ENCODE results near the gene CCDC188. TPM values are rescaled to one million over a fixed set of nuclear protein-coding genes. Genes with fewer than 3 reads are reported as not detected.

The CCDC188 gene
- total and polyA plus RNA-seq, 4 donors = not detected

DNA sequence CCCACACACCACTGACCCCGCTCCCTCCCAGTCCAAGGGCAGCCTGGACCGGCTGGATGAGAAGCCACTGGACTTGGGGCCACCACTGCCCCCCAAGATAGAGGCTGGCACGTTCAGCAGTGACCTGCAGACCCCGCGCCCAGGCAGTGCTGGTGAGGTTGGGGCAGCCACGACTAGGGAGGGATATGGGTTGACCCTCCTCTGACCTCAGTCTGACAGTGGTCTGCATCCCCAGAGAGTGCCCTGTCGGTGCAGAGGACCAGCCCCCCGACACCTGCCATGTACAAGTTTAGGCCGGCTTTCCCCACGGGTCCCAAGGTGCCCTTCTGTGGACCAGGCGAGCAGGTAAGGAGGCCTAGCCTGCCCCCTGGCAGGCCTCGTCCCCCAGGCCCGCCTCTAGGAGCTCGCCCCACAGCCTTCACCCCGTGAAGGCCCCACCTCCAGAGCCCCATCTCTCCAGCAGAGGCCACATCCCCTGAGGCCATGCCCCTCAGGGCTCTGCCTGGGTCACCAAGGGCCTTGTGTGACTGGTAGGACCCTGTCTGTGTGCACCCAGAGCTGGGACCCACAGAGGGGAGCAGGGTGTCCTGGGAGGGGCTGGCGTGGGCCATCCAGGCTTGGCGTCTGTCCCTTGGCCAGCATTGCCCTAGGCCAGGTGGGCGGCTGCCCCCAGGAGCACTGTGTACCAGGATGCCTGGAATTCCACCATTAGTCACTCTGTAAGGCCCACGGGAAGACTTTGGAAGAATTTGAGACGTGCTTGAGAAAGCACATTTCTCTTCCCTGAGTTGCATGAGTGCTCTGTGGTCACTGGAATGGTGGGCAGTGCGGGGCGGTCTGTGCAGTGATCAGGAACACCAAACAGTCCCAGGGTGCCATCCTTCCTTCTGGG lies 9.4 kb downstream of the CCDC188 start:
- peaks cover 0 to 15% (median 0%) of the 10 kb centered on the region in 4 donors for H3K36me3 ChIP-seq (ENCODE audit: control insufficient read depth in 4 of 4, insufficient read depth in 3 of 4, low read depth in 1 of 4, low read length in 3 of 4)
- no peaks in the 10 kb centered on the region for H3K27me3 ChIP-seq (ENCODE audit: control insufficient read depth in 4 of 4, insufficient read depth in 4 of 4, low read length in 3 of 4)
- no peak overlapping the region for H3K9ac ChIP-seq (ENCODE audit: low read depth in 1 of 2, low read length in 2 of 2)
- H3K4me3 ChIP-seq (ENCODE audit: low read depth in 1 of 3, low read length in 3 of 3) = no peak overlapping the region
- TF ChIP-seq, protein P1, sequence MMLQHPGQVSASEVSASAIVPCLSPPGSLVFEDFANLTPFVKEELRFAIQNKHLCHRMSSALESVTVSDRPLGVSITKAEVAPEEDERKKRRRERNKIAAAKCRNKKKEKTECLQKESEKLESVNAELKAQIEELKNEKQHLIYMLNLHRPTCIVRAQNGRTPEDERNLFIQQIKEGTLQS (IDR thresholded peaks at IDR 0.05) = no peak
- TF ChIP-seq YY1 (IDR thresholded peaks at IDR 0.05) = no peak
- no peak for TF ChIP-seq FOXA1 (IDR thresholded peaks at IDR 0.05)
- H3K4me1 ChIP-seq (ENCODE audit: control insufficient read depth in 4 of 4, insufficient read depth in 4 of 4, low read length in 3 of 4) = peaks cover 0 to 2% (median under 1%) of the 10 kb centered on the region in 4 donors
- WGBS = 93% methylated on average over 22 of the region's 22 CpGs
- H3K27ac ChIP-seq (ENCODE audit: low read depth in 1 of 2, low read length in 2 of 2) = no peak overlapping the region
- no peaks in the 10 kb centered on the region for H3K9me3 ChIP-seq (ENCODE audit: control insufficient read depth in 4 of 4, low read length in 3 of 4)
- no peak for DNase-seq (ENCODE audit: low spot score)

DNA sequence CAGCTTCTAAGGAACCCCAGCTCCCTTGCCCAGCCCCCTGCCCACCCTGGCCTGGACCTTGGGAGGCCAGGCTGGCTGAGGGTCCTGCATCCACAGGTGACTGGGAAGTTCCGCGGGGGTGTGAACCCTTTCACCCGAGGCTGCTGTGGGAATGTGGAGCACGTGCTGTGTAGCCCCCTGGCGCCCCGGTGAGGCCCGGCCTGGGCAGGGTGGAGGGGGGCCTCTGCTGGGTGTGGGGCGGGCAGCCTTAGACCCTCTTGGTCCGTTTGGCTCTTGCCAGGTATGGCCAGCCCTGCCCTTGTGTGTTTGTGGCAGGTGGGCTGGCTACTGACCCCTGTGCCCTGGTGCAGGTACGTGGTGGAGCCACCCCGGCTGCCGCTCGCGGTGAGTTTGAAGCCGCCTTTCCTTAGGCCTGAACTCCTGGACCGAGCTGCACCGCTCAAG lies 10.3 kb downstream of the CCDC188 start:
- no peaks in the 10 kb centered on the region for H3K27me3 ChIP-seq (ENCODE audit: control insufficient read depth in 4 of 4, insufficient read depth in 4 of 4, low read length in 3 of 4)
- no peak overlapping the region for H3K27ac ChIP-seq (ENCODE audit: low read depth in 1 of 2, low read length in 2 of 2)
- no peaks in the 10 kb centered on the region for H3K9me3 ChIP-seq (ENCODE audit: control insufficient read depth in 4 of 4, low read length in 3 of 4)
- no peak overlapping the region for H3K9ac ChIP-seq (ENCODE audit: low read depth in 1 of 2, low read length in 2 of 2)
- H3K36me3 ChIP-seq (ENCODE audit: control insufficient read depth in 4 of 4, insufficient read depth in 3 of 4, low read depth in 1 of 4, low read length in 3 of 4) = peaks cover 0 to 15% (median 0%) of the 10 kb centered on the region in 4 donors
- H3K4me3 ChIP-seq (ENCODE audit: low read depth in 1 of 3, low read length in 3 of 3) = no peak overlapping the region
- no peak for DNase-seq (ENCODE audit: low spot score)
- 96% methylated on average over 17 of the region's 17 CpGs for WGBS
- TF ChIP-seq, protein P2, sequence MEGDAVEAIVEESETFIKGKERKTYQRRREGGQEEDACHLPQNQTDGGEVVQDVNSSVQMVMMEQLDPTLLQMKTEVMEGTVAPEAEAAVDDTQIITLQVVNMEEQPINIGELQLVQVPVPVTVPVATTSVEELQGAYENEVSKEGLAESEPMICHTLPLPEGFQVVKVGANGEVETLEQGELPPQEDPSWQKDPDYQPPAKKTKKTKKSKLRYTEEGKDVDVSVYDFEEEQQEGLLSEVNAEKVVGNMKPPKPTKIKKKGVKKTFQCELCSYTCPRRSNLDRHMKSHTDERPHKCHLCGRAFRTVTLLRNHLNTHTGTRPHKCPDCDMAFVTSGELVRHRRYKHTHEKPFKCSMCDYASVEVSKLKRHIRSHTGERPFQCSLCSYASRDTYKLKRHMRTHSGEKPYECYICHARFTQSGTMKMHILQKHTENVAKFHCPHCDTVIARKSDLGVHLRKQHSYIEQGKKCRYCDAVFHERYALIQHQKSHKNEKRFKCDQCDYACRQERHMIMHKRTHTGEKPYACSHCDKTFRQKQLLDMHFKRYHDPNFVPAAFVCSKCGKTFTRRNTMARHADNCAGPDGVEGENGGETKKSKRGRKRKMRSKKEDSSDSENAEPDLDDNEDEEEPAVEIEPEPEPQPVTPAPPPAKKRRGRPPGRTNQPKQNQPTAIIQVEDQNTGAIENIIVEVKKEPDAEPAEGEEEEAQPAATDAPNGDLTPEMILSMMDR (IDR thresholded peaks at IDR 0.05; ENCODE audit: low read depth, low read length, missing input control) = no peak
- TF ChIP-seq RAD21 (IDR thresholded peaks at IDR 0.05) (no peak), FOXA2 (IDR thresholded peaks at IDR 0.05) (no peak), YY1 (IDR thresholded peaks at IDR 0.05) (no peak), TAF1 (conservative IDR thresholded peaks at IDR 0.05) (no peak), GABPA (IDR thresholded peaks at IDR 0.05 in 1 of 2, conservative IDR thresholded peaks at IDR 0.05 in 1 of 2) (no peak), RXRA (IDR thresholded peaks at IDR 0.05) (no peak), JUND (IDR thresholded peaks at IDR 0.05) (no peak), EGR1 (IDR thresholded peaks at IDR 0.05; ENCODE audit: low read depth in 2 of 2) (no peak), FOXA1 (IDR thresholded peaks at IDR 0.05) (no peak), HNF4A (conservative IDR thresholded peaks at IDR 0.05) (no peak), SP1 (IDR thresholded peaks at IDR 0.05) (no peak), NR2F2 (IDR thresholded peaks at IDR 0.05) (no peak), HNF4G (IDR thresholded peaks at IDR 0.05) (no peak)
- TF ChIP-seq, protein P3, sequence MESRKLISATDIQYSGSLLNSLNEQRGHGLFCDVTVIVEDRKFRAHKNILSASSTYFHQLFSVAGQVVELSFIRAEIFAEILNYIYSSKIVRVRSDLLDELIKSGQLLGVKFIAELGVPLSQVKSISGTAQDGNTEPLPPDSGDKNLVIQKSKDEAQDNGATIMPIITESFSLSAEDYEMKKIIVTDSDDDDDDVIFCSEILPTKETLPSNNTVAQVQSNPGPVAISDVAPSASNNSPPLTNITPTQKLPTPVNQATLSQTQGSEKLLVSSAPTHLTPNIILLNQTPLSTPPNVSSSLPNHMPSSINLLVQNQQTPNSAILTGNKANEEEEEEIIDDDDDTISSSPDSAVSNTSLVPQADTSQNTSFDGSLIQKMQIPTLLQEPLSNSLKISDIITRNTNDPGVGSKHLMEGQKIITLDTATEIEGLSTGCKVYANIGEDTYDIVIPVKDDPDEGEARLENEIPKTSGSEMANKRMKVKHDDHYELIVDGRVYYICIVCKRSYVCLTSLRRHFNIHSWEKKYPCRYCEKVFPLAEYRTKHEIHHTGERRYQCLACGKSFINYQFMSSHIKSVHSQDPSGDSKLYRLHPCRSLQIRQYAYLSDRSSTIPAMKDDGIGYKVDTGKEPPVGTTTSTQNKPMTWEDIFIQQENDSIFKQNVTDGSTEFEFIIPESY (IDR thresholded peaks at IDR 0.05) = no peak
- TF ChIP-seq, protein P4, sequence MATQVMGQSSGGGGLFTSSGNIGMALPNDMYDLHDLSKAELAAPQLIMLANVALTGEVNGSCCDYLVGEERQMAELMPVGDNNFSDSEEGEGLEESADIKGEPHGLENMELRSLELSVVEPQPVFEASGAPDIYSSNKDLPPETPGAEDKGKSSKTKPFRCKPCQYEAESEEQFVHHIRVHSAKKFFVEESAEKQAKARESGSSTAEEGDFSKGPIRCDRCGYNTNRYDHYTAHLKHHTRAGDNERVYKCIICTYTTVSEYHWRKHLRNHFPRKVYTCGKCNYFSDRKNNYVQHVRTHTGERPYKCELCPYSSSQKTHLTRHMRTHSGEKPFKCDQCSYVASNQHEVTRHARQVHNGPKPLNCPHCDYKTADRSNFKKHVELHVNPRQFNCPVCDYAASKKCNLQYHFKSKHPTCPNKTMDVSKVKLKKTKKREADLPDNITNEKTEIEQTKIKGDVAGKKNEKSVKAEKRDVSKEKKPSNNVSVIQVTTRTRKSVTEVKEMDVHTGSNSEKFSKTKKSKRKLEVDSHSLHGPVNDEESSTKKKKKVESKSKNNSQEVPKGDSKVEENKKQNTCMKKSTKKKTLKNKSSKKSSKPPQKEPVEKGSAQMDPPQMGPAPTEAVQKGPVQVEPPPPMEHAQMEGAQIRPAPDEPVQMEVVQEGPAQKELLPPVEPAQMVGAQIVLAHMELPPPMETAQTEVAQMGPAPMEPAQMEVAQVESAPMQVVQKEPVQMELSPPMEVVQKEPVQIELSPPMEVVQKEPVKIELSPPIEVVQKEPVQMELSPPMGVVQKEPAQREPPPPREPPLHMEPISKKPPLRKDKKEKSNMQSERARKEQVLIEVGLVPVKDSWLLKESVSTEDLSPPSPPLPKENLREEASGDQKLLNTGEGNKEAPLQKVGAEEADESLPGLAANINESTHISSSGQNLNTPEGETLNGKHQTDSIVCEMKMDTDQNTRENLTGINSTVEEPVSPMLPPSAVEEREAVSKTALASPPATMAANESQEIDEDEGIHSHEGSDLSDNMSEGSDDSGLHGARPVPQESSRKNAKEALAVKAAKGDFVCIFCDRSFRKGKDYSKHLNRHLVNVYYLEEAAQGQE (IDR thresholded peaks at IDR 0.05) = no peak
- TF ChIP-seq, protein P5, sequence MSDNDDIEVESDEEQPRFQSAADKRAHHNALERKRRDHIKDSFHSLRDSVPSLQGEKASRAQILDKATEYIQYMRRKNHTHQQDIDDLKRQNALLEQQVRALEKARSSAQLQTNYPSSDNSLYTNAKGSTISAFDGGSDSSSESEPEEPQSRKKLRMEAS (IDR thresholded peaks at IDR 0.05) = no peak
- TF ChIP-seq, protein P1 (IDR thresholded peaks at IDR 0.05) = no peak
- peaks cover 0 to 5% (median 1%) of the 10 kb centered on the region in 4 donors for H3K4me1 ChIP-seq (ENCODE audit: control insufficient read depth in 4 of 4, insufficient read depth in 4 of 4, low read length in 3 of 4)

Measured in liver (tissue), 9 donors.